GM19463 (cell line): ENCODE results near the gene ZDHHC17.

Experiments used
- ATAC-seq: cut with Tn5 transposase; IDR thresholded peaks from one replicate; pipeline ENCODE4 v1.9.1; 2021; ENCODE audit warnings: mild to moderate bottlenecking, moderate library complexity; ENCODE audit not compliant: unreplicated experiment

ZDHHC17 gene

GRCh38 chr12:76813972-76814371 lies 50.1 kb downstream of the ZDHHC17 start:
- no peak for ATAC-seq

GRCh38 chr12:76820888-76821482 lies 57.1 kb downstream of the ZDHHC17 start:
- no peak for ATAC-seq

- no peak for ATAC-seq
Measured at GRCh38 chr12:76830436-76830835, 66.5 kb downstream of the ZDHHC17 start.

GRCh38 chr12:76836633-76837032 lies 72.7 kb downstream of the ZDHHC17 start:
- no peak for ATAC-seq

GRCh38 chr12:76847260-76847659 lies 83.3 kb downstream of the ZDHHC17 start:
- no peak for ATAC-seq

- ATAC-seq = no peak
Measured at GRCh38 chr12:76848132-76848531, 84.2 kb downstream of the ZDHHC17 start.

GRCh38 chr12:76852106-76852505 lies 88.2 kb downstream of the ZDHHC17 start:
- ATAC-seq = no peak

GRCh38 chr12:76855271-76855670 lies 91.4 kb downstream of the ZDHHC17 start:
- ATAC-seq = no peak

GRCh38 chr12:76856018-76856644 lies 92.2 kb downstream of the ZDHHC17 start:
- ATAC-seq = no peak

GRCh38 chr12:76859611-76860010 lies 95.7 kb downstream of the ZDHHC17 start:
- ATAC-seq = no peak

GRCh38 chr12:76860256-76860655 lies 96.3 kb downstream of the ZDHHC17 start:
- no peak for ATAC-seq

- ATAC-seq = no peak
Measured at GRCh38 chr12:76863005-76863670, 99.2 kb downstream of the ZDHHC17 start.

GRCh38 chr12:76863837-76864236 lies 99.9 kb downstream of the ZDHHC17 start:
- no peak for ATAC-seq

GRCh38 chr12:76864791-76865400 lies 101.0 kb downstream of the ZDHHC17 start:
- peak; percentile 89 for ATAC-seq

GRCh38 chr12:76866151-76866567 lies 102.2 kb downstream of the ZDHHC17 start:
- ATAC-seq = no peak

- no peak for ATAC-seq
Measured at GRCh38 chr12:76866726-76867125, 102.8 kb downstream of the ZDHHC17 start.

- no peak for ATAC-seq
Measured at GRCh38 chr12:76871082-76871481, 107.2 kb downstream of the ZDHHC17 start.

GRCh38 chr12:76871742-76872141 lies 107.8 kb downstream of the ZDHHC17 start:
- ATAC-seq = no peak

GRCh38 chr12:76872415-76872814 lies 108.5 kb downstream of the ZDHHC17 start:
- no peak for ATAC-seq

GRCh38 chr12:76874027-76874426 lies 110.1 kb downstream of the ZDHHC17 start:
- no peak for ATAC-seq

- no peak for ATAC-seq
Measured at GRCh38 chr12:76874491-76875190, 110.7 kb downstream of the ZDHHC17 start.
